Panc1 (cell line): Measurements from ENCODE around the gene SPATA16. TPM values are rescaled to one million over a fixed set of nuclear protein-coding genes. Genes with fewer than 3 reads are reported as not detected.

ENCODE experiments used
- ATAC-seq: fragments of 200-7000 bp; cut with Tn5 transposase; 2 replicates; pipeline ENCODE4 v1.9.1; 2020; ENCODE audit warnings: mild to moderate bottlenecking, moderate library complexity
- BruUV-seq: library from RNA; stranded (reverse); fragments of 400-500 nt; replicated peaks from 2 replicates; lab custom pipeline; 2021; lab: Mats Ljungman, UMichigan
- CTCF ChIA-PET: fragments of 300-600 bp; sonication (Branson Sonifier 250); formaldehyde crosslinking; loops from one replicate; lab custom pipeline; 2022; ENCODE audit warnings: antibody characterized with exemption; lab: Charles Lee
- POLR2A ChIA-PET: fragments of 300-600 bp; sonication (Branson Sonifier 250); formaldehyde crosslinking; loops from one replicate; lab custom pipeline; 2022; ENCODE audit warnings: antibody characterized with exemption; lab: Charles Lee
- DNase-seq: peaks from one replicate; pipeline ENCODE4 v3.0.0-alpha.2; 2010; ENCODE audit warnings: low read depth, low spot score
- H3K27ac ChIP-seq: 2 replicates; pipeline ENCODE4 v1.5.1; 2011; ENCODE audit warnings: mild to moderate bottlenecking, low read length, inconsistent platforms
- H3K27me3 ChIP-seq: fragments of 200-500 bp; sonication (Bioruptor generic); 2 replicates; pipeline ENCODE4 v1.6.0; 2014; ENCODE audit warnings: low read length, inconsistent platforms; ENCODE audit not compliant: control insufficient read depth, insufficient read depth
- H3K36me3 ChIP-seq: fragments of 200-500 bp; sonication (Bioruptor generic); 2 replicates; pipeline ENCODE4 v1.5.1; 2014; ENCODE audit warnings: inconsistent platforms, mild to moderate bottlenecking, low read length, moderate library complexity; ENCODE audit not compliant: control insufficient read depth, insufficient read depth
- H3K4me1 ChIP-seq: 2 replicates; pipeline ENCODE4 v1.5.1; 2011; ENCODE audit warnings: inconsistent platforms, mild to moderate bottlenecking, low read length, moderate library complexity; ENCODE audit not compliant: control insufficient read depth, insufficient read depth
- H3K4me3 ChIP-seq, 2 experiments: 2 replicates each; pipeline ENCODE4 v1.5.1; 2011 to 2012; ENCODE audit warnings: low read depth in 2 of 2, low read length in 2 of 2, mild to moderate bottlenecking in 2 of 2, inconsistent platforms in 1 of 2, moderate library complexity in 1 of 2
- H3K9me3 ChIP-seq: fragments of 200-500 bp; sonication (Bioruptor generic); 2 replicates; pipeline ENCODE4 v1.5.1; 2014; ENCODE audit warnings: low read depth, mild to moderate bottlenecking, inconsistent platforms, low read length, moderate library complexity; ENCODE audit not compliant: control insufficient read depth, insufficient read depth
- CTCF ChIP-seq: fragments of 450-650 bp; IDR thresholded peaks from 2 replicates; pipeline ENCODE4 v1.5.1; 2017; ENCODE audit warnings: mild to moderate bottlenecking
- POLR2AphosphoS5 ChIP-seq: IDR thresholded peaks from 2 replicates; pipeline ENCODE4 v1.6.1; 2012; ENCODE audit warnings: mild to moderate bottlenecking, low read depth, low read length, moderate library complexity
- SIN3A ChIP-seq: IDR thresholded peaks from 2 replicates; pipeline ENCODE4 v1.6.1; 2012; ENCODE audit warnings: low read depth, mild to moderate bottlenecking, low read length, moderate library complexity, borderline replicate concordance; ENCODE audit not compliant: insufficient read depth
- TCF7L2 ChIP-seq: IDR thresholded peaks from 2 replicates; pipeline ENCODE4 v1.6.1; 2011; ENCODE audit warnings: mild to moderate bottlenecking, low read depth, low read length, inconsistent platforms
- in situ Hi-C: cut with HindIII; loops from 2 replicates; pipeline ENCODE4 v1.10.0; 2016; ENCODE audit warnings: low sequenced_read_pairs, low pct_unique_long_range_greater_than_20kb
- intact Hi-C: fragments of 100-400 bp; cut with micrococcal nuclease; formaldehyde crosslinking; loops from one replicate; pipeline ENCODE4 v1.10.0; 2022; ENCODE audit not compliant: unreplicated experiment
- total RNA-seq: library from RNA; stranded (reverse); gene quantifications from one replicate; pipeline ENCODE4 v1.2.1, GENCODE V29; 2021; ENCODE audit not compliant: unreplicated experiment
- TF ChIP-seq, protein P1 (sequence below), 2 experiments: IDR thresholded peaks; 2 replicates each; pipeline ENCODE4 v1.6.1; 2011 to 2012; ENCODE audit warnings: low read depth in 2 of 2, control low read depth in 1 of 2, low read length in 1 of 2, mild to moderate bottlenecking in 1 of 2, moderate library complexity in 1 of 2; ENCODE audit not compliant: insufficient read depth in 1 of 2

The SPATA16 gene
- total RNA-seq, 1 experiment from 2014 or later: not detected

DNA sequence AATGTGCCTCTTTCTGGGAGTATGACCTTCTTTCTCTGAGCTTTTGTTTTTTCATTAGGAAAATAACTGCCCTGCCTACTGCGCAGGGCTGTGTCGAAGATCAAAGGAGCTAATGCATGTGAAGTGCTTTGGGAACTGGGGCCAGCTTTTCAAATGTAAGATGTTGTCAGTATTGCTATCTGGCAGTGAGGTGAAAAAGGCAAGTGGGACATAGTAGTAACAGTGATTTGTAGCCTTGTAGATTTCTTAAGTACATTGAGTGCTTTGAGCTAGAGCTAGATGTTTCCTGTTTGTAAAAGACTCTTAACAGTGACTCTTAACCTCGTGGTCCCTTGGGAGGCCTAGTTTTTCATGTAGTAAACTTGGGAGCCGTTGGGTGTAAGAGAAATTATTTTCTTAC, 264.0 kb downstream of the SPATA16 start:
- TF ChIP-seq, protein P1, sequence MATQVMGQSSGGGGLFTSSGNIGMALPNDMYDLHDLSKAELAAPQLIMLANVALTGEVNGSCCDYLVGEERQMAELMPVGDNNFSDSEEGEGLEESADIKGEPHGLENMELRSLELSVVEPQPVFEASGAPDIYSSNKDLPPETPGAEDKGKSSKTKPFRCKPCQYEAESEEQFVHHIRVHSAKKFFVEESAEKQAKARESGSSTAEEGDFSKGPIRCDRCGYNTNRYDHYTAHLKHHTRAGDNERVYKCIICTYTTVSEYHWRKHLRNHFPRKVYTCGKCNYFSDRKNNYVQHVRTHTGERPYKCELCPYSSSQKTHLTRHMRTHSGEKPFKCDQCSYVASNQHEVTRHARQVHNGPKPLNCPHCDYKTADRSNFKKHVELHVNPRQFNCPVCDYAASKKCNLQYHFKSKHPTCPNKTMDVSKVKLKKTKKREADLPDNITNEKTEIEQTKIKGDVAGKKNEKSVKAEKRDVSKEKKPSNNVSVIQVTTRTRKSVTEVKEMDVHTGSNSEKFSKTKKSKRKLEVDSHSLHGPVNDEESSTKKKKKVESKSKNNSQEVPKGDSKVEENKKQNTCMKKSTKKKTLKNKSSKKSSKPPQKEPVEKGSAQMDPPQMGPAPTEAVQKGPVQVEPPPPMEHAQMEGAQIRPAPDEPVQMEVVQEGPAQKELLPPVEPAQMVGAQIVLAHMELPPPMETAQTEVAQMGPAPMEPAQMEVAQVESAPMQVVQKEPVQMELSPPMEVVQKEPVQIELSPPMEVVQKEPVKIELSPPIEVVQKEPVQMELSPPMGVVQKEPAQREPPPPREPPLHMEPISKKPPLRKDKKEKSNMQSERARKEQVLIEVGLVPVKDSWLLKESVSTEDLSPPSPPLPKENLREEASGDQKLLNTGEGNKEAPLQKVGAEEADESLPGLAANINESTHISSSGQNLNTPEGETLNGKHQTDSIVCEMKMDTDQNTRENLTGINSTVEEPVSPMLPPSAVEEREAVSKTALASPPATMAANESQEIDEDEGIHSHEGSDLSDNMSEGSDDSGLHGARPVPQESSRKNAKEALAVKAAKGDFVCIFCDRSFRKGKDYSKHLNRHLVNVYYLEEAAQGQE (IDR thresholded peaks at IDR 0.05; ENCODE audit: insufficient read depth in 1 of 2, low read depth in 2 of 2, low read length in 1 of 2): no peak
- no peaks in the 10 kb centered on the region for H3K4me1 ChIP-seq
- H3K36me3 ChIP-seq: no peaks in the 10 kb centered on the region
- H3K27ac ChIP-seq: no peak overlapping the region
- H3K9me3 ChIP-seq: no peaks in the 10 kb centered on the region
- ATAC-seq: no peak
- intact Hi-C loops (no loop called here), in situ Hi-C loops (no loop called here)
- no TSS peak for BruUV-seq
- no peaks in the 10 kb centered on the region; the same call in 1 of the 2 replicates for H3K27me3 ChIP-seq
- DNase-seq: no peak
- no peak overlapping the region for H3K4me3 ChIP-seq
- ChIA-PET POLR2A (no interaction called here), CTCF (no interaction called here)

DNA sequence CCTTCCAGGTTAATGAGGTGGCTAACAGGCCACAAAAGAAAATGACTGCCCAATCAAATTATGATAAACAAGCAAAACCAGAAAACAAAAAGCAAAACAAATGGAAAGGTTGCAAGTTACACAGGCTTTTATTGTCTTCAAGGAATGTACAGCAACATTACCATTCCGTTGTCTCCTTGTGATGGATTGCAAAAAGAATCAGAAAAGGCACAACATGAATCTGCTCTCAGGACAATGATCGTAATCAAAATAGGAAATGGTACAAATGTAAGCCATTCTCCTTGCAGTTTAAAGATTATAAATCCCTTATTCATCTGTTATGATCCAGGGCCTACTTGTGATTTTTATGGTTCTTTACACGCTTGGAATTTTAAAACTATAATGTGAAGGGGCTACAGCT, 264.7 kb downstream of the SPATA16 start:
- no peak overlapping the region for H3K27ac ChIP-seq
- no TSS peak for BruUV-seq
- no peak overlapping the region for H3K4me3 ChIP-seq
- intact Hi-C loops (no loop called here), in situ Hi-C loops (no loop called here)
- TF ChIP-seq CTCF (no peak), SIN3A (no peak), POLR2AphosphoS5 (no peak), TCF7L2 (no peak)
- TF ChIP-seq, protein P1 (IDR thresholded peaks at IDR 0.05; ENCODE audit: insufficient read depth in 1 of 2, low read depth in 2 of 2, low read length in 1 of 2): no peak
- CTCF ChIA-PET: no interaction called here
- no peaks in the 10 kb centered on the region; the same call in 1 of the 2 replicates for H3K27me3 ChIP-seq
- no peaks in the 10 kb centered on the region for H3K36me3 ChIP-seq
- no peaks in the 10 kb centered on the region for H3K4me1 ChIP-seq
- DNase-seq: no peak
- POLR2A ChIA-PET: no interaction called here
- H3K9me3 ChIP-seq: no peaks in the 10 kb centered on the region
- ATAC-seq: no peak
